ENCODE results near the gene HSPE1. TPM values are rescaled to one million over a fixed set of nuclear protein-coding genes. Genes with fewer than 3 reads are reported as not detected.
"Not testable (repeated sequence)": the region's sequence is repeated elsewhere in the genome, so short reads cannot be mapped to it uniquely, and the experiment has no call there.

Gene HSPE1
- polyA plus RNA-seq (ENCODE audit: insufficient read length in 3 of 3), result 100 to 1,000 TPM; 312 to 330 (median 325) TPM

DNA sequence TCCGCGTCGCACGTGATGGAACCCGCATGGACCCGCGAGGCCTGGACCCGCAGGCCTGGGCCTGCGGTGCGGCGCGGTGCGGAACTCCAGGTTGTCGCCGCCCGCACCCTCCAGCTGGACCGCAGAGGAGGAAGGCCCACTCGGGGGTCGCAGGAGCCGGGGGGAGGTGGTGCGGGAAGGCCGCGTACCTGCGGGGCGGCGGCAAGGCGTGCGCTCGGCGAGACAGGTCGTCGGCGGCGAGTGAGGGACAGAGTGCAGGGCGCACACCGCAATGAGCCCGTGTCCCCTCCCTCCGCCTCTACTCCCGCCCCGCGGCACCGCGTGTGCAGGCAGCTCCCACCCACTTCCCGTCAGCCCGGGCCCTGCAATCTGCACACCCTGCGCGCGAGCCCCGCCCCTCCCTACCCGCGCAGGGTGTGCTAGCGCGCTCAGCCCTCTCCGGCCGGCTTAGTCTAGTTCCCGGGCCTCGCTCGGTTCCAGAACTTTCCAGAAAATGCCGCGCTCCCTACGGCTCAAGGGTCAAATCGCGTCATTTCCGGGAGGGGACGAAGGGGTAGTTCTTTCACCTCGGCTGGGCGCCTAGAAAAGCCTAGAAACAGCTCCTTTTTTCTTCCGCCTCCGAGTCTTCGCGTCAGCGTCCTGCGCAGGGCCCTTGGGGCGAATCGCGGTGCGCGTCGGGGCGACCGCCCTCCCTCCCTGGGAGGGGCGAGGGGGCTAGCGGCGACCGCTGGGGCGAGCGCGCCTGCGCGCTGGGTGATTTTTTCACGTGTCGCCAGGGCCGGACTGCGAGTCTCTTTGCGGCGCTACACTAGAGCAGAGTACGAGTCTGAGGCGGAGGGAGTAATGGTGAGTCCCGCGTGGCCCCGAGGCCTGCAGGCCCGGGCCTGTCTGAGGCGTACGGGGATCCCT lies at the start of gene HSPE1, which contains the start of gene HSPD1:
TSS of gene HSPE1 (plus strand) at position 786 of the 909 bp plus-strand sequence. CDS start at position 844, 58 bp downstream.
TSS of gene HSPD1 (minus strand) at position 247 of the 909 bp plus-strand sequence. CDS start 992 bp downstream, outside the sequence.
- peak; percentile 99 to 100 (median 100) for DNase-seq (ENCODE audit: low read depth in 3 of 3, low spot score in 2 of 3)

- no peak for DNase-seq (ENCODE audit: low read depth in 3 of 3, low spot score in 2 of 3)
Observed at GRCh38 chr2:197450465-197450864, 49.7 kb upstream of the HSPE1 start.

DNA sequence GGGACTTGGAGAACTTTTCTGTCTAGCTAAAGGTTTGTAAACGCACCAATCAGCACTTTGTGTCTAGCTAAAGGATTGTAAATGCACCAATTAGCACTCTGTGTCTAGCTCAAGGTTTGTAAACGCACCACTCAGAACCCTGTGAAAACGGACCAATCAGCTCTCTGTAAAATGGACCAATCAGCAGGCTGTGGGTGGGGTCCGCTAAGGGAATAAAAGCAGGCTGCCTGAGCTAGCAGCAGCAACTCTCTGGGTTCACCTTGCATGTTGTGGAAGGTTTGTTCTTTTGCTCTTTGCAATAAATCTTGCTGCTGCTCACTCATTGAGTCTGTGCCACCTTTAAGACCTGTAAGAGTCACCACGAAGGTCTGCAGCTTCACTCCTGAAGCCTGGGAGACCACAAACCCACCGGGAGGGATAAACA lies 49.2 kb upstream of the HSPE1 start:
- DNase-seq (ENCODE audit: low read depth in 3 of 3, low spot score in 2 of 3), result not testable (repeated sequence)

DNA sequence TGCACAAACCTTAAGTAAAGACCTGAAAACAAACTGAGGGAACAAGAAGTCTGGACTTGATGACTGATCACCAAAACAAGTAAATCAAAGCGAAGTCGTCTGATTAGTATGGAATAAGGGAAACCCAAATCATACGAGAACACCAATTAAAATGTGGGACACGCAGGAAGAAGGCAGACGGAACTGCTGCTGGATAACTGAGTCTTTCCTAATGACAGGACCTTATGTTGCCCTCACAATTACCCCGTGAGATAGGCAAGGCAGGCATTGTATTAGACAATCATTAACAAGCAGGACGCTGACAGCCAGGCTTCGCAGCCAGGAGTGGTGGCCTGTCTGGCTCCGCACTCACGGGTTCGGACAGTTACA lies 47.4 kb upstream of the HSPE1 start:
- no peak for DNase-seq (ENCODE audit: low read depth in 3 of 3, low spot score in 2 of 3)

DNA sequence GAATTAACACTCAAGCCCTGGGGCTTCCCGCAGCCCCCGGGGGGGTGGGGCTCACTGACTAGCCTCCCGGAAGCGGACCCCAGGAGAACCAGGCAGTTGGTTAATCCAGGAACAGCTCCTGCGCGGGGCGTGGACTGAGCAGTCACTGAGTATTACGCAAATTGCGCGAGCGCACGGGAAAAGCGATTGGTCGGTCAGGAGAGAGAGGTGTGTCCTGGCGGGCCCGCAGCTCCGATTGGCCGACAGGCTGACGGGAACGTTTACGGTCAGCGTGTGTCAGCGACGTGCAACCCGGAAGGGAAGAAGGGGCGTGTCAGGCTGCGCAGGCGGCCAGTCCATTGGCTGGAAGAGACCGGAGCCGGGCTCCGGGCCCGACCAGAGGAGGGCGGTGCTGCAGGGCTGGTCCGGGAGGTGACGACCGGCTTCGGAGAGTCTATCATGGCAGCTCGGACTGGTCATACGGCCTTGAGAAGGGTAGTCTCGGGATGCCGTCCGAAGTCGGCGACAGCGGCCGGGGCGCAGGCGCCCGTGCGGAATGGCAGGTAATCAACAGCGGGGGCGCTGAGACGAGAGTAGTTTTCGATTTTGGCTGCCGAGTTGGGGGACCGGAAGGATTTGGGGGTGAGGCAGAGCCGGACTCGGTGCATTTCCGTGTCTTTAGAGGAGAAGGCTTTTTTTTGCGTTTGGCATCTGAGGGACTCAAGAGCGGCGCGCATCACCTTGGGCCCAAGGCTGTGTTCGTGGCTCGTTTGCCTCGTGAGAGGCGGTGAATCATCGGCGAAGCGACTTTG lies 46.9 kb upstream of the HSPE1 start, which contains the start of gene COQ10B:
TSS of gene COQ10B (plus strand) at position 430 of the 791 bp plus-strand sequence. CDS start at position 439, 9 bp downstream.
- peak; percentile 98 for DNase-seq (ENCODE audit: low read depth in 3 of 3, low spot score in 2 of 3)

DNA sequence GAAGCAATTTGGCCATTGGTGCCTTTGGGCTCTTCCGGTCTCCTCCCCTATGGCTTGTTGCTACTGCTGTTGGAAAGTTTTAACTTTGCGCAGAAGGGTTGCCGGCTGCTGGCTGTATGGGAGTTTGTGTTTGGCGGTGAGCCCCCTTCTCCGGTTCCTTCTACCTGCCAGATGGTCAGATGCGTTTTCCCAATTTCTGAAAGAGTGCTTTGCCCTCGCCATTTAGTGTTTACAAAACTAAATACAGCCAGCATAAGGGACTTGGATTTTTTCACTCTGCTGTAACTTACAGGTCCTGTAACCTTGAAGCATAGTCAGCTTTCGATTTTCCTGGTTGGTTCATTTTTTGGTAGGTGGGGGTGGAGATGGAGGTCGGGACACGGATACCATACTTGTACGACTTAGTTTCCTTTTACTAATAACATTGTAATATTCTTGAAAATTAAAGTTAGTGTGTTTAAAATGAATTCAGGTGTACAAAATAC lies 46.2 kb upstream of the HSPE1 start:
- DNase-seq (ENCODE audit: low read depth in 3 of 3, low spot score in 2 of 3), result peak; percentile 63 to 76 (median 70)

DNA sequence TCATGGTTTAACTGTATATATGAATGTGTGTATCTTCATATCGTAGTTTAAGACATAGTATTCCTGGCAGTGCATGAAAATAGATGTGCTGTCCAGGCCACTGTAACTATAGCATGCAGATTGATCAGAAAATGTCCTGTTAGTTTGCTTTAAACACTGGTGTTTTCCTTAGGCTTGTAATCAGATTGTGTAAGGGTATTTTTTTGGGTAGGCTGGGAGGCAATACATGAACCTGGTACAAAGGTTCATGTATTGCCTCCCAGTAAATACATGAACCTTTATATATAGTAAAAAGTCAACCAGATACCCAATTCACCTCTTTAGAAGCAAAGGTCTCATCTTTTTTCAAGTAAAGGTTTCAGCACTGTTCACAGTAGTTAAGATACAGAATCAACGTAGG lies 45.3 kb upstream of the HSPE1 start:
- DNase-seq (ENCODE audit: low read depth in 3 of 3, low spot score in 2 of 3), result no peak

DNA sequence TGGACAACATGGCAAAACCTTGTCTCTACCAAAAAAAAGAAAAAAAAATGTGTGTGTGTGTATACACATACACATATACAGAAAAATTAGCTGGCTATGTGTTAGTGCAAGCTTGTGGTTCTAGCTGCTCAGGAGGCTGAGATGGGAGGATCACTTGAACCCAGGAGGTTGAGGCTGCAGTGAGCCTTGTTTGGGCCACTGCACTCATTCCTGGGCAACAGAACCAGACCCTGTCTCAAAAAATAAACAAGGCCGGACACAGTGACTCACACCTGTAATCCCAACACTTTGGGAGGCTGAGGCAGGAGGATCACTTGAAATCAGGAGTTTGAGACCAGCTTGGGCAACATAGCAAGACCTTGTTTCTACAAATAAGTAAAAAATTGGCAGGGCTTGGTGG lies 44.8 kb upstream of the HSPE1 start:
- DNase-seq (ENCODE audit: low read depth in 3 of 3, low spot score in 2 of 3), result no peak

DNA sequence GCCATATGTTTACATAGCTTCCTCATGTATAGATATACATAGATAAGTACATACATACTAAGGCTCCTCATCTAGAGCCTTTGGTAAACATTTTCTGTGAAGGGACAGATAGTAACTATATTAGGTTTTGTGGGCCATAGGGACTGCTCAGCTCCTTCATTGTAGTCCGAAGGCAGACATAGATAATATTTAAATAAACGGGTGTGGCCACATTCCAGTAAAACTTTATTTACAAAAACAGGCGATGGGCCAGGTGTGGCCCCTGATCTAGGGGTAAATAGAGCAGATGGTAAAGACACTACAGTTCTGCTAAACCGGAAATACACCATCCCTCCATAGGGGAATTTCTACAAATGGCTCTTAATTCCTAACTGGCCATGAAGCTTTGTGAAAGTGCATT lies 39.5 kb upstream of the HSPE1 start:
- DNase-seq (ENCODE audit: low read depth in 3 of 3, low spot score in 2 of 3), result no peak

- DNase-seq (ENCODE audit: low read depth in 3 of 3, low spot score in 2 of 3), result no peak
Observed at GRCh38 chr2:197461057-197461456, 39.1 kb upstream of the HSPE1 start.

GRCh38 chr2:197464175-197464574 lies 36.0 kb upstream of the HSPE1 start:
- DNase-seq (ENCODE audit: low read depth in 3 of 3, low spot score in 2 of 3), result no peak

DNA sequence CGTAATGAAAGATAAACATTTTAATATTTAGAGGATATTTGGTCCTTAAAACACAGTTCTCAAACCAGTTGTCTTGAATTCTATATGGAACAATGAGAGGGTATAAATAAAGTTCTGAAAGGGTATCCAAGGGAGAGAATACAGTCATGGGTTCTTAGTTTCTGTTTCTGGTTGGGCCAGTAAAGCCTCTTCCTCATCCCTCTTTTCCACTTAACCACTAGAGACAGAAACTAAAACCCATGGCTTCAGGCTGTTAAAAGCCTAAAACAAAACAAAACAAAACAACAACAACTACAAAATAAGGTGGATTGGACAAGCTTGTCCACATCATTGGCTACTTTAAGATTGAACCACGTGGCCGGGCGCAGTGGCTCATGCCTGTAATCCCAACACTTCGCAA lies 28.0 kb upstream of the HSPE1 start:
- DNase-seq (ENCODE audit: low read depth in 3 of 3, low spot score in 2 of 3), result no peak

GRCh38 chr2:197477797-197478196 lies 22.4 kb upstream of the HSPE1 start:
- DNase-seq (ENCODE audit: low read depth in 3 of 3, low spot score in 2 of 3), result no peak

DNA sequence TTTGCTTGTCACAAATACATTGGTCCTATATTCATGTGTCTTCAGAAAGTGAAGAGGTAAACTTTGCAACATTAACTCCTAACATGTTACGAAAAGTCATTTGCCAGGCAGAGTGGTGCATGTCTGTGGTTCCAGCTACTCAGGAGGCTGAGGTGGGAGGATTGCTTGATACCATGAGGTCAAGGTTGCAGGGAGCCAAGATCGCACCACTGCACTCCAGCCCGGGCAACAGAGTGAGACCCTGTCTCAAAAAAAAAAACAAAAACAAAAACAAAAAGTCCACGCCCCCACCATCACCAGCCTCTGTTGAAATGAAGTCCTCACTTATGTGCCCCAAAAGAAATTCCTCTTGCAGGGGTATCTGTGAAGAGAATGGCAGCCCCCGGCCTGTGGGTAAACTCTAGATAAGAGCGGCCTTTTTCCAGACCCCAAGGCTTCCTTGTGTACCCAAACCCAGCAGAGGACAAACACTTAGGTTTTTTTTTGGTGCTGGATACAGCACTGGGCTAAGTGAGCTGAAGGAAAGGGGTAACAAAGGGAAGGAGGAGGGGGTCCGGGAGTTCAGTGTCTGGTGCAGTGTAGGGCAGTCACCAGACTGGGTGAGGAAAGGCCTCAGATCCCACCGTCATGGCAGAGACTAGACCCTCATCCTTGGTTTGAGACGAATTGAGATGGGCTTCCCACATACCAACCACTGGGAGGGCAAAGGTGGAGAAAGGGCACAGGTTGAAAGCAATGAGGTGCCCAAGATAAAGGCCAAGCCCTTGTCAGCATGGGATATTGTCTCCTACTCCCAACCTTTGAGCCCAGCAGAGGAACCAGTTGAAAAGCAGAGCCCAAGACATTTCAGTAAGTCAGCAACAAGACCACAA lies 19.8 kb upstream of the HSPE1 start:
- no peak for DNase-seq (ENCODE audit: low read depth in 3 of 3, low spot score in 2 of 3)

DNA sequence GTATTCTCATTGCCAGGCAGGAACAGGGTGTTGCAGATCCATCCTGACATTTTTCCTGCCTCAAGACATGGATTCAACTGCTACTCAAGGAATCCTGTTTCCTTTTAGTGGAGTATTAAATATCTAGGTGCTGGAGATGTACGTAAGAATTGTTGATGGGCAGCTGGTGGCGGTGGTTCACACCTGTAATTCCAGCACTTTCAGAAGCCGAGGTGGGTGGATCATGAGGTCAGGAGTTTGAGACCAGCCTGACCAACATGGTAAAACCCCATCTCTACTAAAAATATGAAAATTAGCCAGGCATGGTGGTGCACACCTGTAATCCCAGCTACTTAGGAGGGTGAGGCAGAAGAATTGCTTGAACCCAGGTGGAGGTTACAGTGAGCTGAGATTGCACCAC lies 15.9 kb upstream of the HSPE1 start:
- not testable (repeated sequence) for DNase-seq (ENCODE audit: low read depth in 3 of 3, low spot score in 2 of 3)

DNA sequence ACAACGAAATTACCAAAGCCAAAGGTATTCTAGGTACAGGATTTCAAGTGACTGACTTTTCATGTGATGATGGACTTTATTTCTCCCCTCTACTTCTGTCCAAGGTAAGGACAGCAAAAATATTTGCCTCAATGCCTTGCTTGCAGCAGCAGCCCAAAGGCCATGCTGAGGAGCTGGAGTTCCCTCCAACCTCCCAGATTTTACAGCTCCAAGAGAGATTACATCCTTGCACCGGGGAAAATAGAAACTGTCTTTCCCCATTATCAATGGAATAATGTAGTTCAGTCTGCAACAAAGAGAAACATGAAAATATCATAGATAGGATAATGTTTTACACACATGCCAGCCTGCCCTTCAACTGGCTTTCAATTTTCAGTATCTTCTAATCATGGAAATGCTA lies 14.0 kb upstream of the HSPE1 start:
- DNase-seq (ENCODE audit: low read depth in 3 of 3, low spot score in 2 of 3), result no peak

DNA sequence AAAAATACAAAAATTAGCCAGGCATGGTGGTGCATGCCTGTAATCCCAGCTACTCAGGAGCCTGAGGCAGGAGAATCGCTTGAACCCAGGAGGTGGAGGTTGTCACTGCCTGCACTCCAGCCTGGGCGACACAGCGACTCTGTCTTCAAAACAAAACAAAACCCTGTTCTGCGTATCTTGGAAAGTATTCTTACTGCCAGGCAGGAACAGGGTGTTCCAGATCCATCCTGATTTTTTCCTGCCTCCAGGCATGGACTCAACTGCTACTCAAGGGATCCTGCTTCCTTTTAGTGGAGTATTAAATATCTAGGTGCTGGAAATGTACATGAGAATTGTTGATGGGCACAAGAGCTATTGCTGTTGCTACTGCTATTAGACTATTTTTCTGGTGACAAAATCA lies 12.8 kb upstream of the HSPE1 start:
- no peak for DNase-seq (ENCODE audit: low read depth in 3 of 3, low spot score in 2 of 3)

DNA sequence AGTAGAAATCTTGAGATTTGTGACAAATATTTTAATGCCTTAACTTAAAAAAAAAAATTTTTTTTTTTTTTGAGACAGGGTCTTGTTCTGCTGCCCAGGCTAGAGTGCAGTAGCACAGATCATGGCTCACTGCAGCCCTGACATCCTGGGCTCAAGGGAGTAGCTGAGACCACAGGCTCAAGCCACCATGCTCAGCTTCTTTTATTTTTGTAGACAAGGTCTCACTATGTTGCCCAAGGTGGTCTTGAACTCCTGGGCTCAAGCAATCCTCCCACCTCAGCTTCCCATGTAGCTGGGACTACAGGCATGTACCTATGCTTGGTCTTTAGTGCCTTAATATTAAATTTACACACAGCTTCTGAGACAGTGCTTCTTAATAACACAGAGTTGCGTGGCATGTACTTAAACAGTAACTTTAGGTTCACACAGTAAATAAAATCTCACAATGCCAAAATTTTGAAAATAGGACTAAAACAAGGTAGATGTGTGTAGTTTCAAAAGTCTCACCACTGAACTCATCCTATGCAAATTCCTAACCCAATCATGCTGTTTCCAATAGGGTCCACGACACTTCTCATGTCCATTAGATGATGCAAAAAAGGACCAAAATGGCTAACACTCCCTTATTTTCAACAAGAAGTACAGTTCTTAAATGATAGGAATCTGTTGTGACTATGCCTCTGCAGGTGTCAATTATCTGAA lies 4.6 kb upstream of the HSPE1 start:
- DNase-seq (ENCODE audit: low read depth in 3 of 3, low spot score in 2 of 3), result no peak

- no peak for DNase-seq (ENCODE audit: low read depth in 3 of 3, low spot score in 2 of 3)
Observed at GRCh38 chr2:197496695-197497094, 3.5 kb upstream of the HSPE1 start.

- no peak for DNase-seq (ENCODE audit: low read depth in 3 of 3, low spot score in 2 of 3)
Observed at GRCh38 chr2:197497326-197497725, 2.9 kb upstream of the HSPE1 start.
